Measurements from ENCODE around the gene VPS8.

VPS8 gene

DNA sequence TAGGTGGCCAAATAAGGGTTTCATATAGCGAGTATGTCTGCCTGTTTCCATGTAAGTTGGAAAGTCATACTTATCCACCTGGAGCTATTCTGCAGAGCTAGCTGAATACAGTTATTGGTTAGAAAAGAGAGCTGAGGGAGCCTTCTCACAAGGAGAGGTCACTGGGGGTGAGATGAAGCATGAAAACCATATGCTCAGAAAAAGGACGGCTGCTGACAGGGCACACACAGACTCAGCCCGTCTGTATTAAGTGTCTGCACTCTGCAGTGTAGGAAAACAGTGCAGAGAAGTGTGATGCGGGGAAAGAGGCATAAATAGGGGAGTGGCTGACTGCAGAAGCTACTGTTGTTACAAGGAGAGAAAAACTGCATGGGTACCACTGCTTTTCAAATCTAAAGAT lies 282.7 kb downstream of the VPS8 start:
- DNase-seq (ENCODE audit: low spot score in 2 of 2) (no peak), ATAC-seq (ENCODE audit: low read depth) (no peak)
- Mint-ChIP-seq H3K36me3 (no peaks in the 10 kb centered on the region), H3K4me3 (no peak overlapping the region), H3K27me3 (peaks cover 10% of the 10 kb centered on the region), H3K9me3 (no peaks in the 10 kb centered on the region), H3K4me1 (no peaks in the 10 kb centered on the region), H3K27ac (no peak overlapping the region)
